UCSD-AML1 (cell line): Measurements from ENCODE around the gene PPP2R2D.
"Not testable (repeated sequence)": the region's sequence is repeated elsewhere in the genome, so short reads cannot be mapped to it uniquely, and the experiment has no call there.

Experiments used
- DNase-seq: peaks from one replicate; lab custom pipeline; 2025; ENCODE audit not compliant: unreplicated experiment; lab: John Stamatoyannopoulos, UW

Gene PPP2R2D

DNA sequence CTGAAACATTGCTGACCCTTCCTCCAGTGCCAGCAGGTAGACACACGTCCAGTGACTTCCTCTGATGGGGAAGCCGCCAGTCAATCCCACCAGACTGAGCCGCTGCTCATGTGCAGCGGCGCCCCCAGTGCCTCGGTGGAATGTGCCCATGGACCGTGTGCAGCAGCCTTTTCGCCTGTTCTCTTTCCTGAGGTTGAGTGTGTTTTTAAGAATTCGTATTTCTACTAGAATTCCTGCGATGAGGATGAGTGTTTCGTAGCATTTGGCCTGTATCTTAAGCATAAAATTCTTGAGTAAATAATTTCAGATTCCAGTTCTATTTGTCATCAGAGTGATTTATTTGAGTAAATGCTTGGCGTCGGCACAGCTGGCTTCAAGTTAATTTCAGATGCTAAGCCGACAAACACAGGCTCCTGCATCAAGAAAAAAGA lies 45.5 kb downstream of the PPP2R2D start:
- DNase-seq: no peak

DNA sequence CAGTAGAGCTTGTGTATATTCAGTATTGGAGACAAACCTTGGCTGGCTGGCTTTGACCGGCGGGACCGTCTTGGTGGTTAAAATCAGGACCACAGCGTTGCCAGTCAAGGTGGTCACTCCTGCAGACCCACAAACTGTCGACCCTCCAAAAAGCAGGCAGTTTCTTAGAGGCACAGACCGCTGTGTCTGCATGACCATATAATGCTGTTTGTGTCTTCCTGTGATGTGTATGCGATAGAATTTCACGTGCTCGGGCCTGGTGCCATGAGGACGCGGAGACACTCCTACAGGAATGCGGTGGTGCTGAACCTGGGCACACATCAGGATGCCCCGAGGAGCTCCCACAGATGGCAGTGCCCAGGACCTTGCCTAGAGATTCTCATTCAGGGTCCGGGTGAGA lies 46.1 kb downstream of the PPP2R2D start:
- no peak for DNase-seq

GRCh38 chr10:131947631-131948347 lies 47.0 kb downstream of the PPP2R2D start:
- no peak for DNase-seq

DNA sequence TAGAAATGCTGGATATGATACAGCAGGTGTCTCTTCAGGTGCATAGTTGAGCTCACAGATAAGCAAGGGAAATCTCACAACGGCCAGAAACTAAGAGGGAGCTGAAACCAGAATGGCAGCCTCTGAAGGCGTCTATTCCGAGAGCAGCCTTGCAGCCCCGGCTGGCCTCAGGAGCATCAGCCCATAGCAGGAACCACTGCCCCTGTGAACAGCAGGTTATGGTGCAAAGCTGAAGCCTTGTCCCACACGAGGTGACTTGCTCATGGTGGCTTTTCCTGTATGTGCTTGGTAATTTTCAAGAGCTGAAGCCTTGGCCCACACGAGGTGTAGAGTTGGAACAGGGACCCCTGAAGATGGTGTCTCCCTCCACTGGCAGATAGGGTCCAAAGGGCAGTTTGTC lies 47.7 kb downstream of the PPP2R2D start:
- no peak for DNase-seq

DNA sequence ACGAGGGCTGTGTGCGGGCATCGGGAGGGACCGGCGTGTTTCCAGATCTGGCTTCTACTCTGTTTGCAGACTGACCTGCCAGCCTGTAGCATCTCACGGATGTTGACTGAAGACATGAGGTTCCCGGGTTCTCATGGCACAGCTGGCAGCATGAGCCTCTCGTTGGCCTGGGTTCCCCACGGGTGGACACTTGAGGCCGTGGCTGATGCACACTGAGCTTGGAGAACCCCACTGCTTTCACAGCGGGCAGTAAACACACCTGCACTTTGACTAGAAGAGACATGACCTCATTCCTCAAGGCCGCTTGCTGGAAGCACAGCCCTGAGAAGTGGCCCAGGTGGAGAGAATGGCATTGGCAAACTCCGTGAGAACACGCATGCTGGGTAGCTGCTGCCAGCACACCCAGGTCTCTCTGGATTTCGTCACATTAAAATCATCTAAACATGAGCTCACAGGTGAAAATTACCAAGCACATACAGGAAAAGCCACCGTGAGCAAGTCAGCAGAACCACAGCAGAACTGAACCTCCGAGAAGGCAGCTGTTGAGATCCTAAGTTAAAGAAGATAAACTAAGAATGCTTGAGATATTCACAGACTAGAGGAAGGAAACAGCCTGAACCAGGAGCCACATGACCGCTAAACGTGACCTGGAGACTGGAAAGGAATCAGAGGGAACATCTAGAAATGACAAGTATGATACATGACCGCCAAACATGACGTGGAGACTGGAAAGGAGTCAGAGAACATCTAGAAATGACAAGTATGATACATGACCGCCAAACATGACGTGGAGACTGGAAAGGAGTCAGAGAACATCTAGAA lies 48.4 kb downstream of the PPP2R2D start:
- no peak for DNase-seq

- not testable (repeated sequence) for DNase-seq
Observed at GRCh38 chr10:131949908-131950307, 49.1 kb downstream of the PPP2R2D start.

DNA sequence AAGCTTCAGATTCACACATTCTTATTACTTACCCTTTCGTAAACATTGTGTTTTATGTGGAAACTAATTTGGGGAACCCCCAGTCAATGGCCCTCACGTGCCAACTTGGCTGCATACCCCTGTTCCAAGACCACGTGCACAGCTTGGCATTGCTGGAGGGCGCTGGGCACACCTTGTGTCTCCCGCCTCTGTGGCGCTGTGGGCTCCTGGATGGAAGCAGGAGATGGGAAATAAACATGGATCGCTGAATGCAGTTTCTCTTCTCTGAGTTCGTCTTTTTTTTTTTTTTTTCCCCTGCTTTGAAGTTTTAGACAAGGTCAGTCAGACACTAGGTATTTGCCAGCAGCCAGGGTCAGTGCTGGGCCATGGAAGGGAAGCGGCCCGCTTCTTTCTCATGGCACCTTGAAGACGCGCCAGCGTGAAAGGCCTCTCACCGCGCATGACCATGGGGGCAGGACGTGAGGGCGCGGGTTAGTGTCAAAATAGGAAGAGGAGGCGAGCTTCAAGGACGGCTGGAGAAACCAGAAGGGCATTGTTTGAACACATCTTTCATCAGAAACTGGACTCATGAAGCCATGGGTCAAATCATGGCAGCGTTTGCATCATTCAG lies 53.7 kb downstream of the PPP2R2D start:
- DNase-seq: no peak

DNA sequence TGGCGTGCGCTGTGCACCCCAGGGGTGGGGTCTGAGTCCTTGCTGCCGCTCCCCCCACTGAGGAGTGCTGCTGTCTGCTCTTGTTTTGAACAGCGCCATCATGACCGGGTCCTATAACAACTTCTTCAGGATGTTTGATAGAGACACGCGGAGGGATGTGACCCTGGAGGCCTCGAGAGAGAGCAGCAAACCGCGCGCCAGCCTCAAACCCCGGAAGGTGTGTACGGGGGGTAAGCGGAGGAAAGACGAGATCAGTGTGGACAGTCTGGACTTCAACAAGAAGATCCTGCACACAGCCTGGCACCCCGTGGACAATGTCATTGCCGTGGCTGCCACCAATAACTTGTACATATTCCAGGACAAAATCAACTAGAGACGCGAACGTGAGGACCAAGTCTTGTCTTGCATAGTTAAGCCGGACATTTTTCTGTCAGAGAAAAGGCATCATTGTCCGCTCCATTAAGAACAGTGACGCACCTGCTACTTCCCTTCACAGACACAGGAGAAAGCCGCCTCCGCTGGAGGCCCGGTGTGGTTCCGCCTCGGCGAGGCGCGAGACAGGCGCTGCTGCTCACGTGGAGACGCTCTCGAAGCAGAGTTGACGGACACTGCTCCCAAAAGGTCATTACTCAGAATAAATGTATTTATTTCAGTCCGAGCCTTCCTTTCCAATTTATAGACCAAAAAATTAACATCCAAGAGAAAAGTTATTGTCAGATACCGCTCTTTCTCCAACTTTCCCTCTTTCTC lies 55.0 kb downstream of the PPP2R2D start:
- DNase-seq: no peak

- no peak for DNase-seq
Observed at GRCh38 chr10:131959841-131960240, 59.0 kb downstream of the PPP2R2D start.

- DNase-seq: no peak
Observed at GRCh38 chr10:131960631-131961046, 59.8 kb downstream of the PPP2R2D start.

DNA sequence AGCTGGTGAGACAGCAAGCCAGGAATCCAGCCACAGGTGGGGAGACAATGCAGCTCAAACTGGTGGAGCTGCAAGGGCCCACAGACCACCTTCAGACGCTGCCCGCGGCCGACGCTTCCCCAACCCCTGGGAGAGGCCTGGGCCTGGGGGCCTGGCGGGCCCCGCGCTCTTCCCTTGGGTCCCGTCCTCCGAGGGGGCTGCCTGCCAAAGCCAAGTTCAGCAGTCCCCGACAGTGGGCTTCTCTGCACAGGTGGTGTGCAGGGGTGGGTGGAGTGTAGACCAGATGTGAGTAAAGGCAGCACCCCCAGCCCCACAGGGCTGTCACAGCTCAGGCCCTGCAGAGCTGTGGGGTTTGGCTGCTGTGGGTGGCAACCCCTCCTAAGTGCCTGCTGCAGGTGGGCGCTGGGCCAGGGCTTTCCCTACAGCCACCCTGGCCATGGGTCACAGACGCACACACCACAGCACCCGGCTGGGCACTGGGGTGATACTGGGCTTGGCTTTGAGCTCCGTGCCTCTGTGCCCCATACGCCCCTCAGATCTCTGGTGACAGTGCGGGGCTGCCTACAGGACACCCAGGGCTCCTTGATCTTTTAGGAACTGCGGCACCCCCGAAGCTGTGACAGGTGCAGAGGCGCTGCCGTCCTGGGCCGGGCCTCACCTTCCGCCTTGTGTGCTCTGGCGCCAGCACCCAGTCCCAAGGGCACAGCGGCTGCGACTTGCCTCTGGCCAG lies 60.4 kb downstream of the PPP2R2D start:
- no peak for DNase-seq

- DNase-seq: no peak
Observed at GRCh38 chr10:131961777-131962662, 61.2 kb downstream of the PPP2R2D start.

GRCh38 chr10:131963350-131963749 lies 62.5 kb downstream of the PPP2R2D start:
- no peak for DNase-seq

DNA sequence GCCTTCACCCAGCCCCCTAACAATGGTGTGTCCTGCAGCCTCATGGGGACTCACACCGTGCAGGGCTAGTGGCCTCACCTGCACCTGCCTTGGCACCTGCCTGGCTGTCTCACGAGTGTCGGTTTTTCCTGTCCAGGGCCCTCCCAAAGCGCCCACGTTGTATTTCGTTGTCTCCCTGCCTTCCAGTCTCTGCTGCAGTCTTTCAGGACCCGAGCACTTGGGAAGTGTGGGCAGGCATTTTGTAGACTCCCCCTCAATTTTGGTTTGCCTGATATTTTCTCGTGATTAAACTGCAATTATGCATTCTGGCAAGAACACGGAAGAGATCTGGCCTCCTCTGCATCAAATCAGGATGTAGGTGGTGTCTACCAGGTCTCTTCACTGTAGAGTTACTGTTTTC lies 63.0 kb downstream of the PPP2R2D start:
- DNase-seq: no peak

DNA sequence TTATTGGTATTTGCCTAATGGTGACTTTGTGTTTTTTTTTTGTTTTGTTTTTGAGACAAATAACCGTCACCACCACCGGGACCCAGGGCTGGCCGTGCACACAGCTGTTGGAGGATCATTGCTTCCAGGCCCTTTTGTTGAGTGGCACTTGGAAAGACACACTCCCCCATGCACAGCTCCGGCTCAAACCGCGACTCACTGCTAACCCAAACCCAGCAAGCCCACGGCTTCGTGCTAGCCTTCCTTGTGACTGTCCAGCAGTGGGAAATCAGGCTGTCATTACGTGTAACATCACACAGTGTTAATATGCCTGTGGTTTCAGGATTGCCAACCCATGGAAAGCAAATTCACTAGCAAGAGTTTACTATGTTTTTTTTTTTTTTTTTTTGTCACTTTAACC lies 63.5 kb downstream of the PPP2R2D start:
- DNase-seq: no peak

- no peak for DNase-seq
Observed at GRCh38 chr10:131968949-131969348, 68.1 kb downstream of the PPP2R2D start.

DNA sequence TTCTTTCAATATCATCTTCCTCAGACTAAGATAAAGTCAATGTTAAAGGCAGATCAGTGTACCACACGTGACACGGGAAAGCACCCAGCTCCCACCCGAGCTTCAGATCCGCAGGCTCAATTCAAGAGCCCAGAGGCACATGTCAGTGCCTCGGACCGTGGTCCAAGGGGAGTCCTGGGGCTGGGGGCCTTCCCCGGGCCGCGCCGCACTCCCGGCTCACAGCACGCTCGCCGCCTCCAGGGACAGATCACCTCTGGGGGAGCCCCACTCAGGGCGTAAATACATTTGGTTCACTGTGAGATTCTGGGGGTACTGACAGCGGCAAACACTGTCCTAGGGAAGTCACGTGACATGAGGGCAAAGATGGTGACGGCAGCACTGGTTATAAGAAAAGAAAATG lies 70.1 kb downstream of the PPP2R2D start:
- DNase-seq: no peak

DNA sequence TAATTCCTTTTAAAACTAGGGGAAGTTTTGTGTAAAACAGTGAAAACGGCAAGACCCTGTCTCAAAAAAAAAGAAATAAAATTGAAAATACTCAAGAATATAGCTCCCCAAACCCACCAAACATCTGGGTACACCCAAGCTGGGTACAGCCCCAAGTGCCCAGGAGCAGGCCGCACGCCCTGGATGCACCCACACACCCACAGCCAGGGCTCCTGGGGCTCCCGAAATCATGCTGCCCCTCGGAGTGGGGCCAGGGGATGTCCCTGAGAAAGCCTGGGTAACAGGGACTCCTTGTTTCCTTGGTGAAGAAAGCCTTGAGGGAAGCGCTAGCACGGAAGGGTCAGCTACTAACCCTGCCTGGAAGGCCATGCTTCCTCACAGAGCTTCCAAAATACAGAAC lies 70.8 kb downstream of the PPP2R2D start:
- DNase-seq: no peak

- DNase-seq: peak; percentile 29
Observed at GRCh38 chr10:131972474-131973071, 71.8 kb downstream of the PPP2R2D start.
